ENCODE data around the gene KCNJ6.
"Not testable (repeated sequence)": the region's sequence is repeated elsewhere in the genome, so short reads cannot be mapped to it uniquely, and the experiment has no call there.

KCNJ6 gene

DNA sequence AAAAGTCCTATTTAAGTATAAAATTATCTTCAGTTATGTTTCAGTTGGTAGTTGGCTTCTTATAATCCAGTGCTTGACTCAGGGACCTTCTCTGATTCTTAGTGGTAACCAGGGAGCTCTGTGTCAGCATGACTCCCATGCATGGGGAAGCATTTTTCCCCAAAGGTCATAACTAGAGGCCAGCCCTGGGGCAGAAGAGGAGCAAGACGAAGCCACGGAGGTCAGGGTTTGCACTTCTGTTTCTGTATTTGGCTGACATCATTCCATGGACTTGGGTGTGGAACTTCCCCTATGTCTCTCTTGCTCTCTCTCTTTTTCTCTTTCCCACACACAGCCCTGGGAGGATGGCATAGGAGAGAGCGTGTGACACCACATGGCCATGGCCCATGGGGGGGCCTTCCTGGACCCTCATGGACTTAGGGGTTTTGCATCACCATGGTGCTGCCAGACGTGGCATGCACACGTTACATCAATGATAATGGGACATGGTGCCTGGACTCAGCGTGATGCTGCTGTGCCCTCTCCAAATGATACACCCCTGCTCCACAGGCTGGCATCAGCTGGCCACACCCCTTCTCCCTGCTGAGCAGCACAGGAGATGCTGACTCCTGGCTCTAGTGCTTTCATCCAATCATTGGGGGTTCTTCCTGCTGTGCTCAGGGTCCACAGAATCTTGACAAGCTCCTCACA, 260.5 kb downstream of the KCNJ6 start:
- TF ChIP-seq ZC3H10 (CRISPR knock-in tag; IDR thresholded peaks at IDR 0.05), result no peak
- no peak for TF ChIP-seq GLIS3 (CRISPR knock-in tag; IDR thresholded peaks at IDR 0.05)
- TF ChIP-seq CREB5 (CRISPR knock-in tag; IDR thresholded peaks at IDR 0.05; ENCODE audit: low read depth), result no peak
- TF ChIP-seq, protein P1, sequence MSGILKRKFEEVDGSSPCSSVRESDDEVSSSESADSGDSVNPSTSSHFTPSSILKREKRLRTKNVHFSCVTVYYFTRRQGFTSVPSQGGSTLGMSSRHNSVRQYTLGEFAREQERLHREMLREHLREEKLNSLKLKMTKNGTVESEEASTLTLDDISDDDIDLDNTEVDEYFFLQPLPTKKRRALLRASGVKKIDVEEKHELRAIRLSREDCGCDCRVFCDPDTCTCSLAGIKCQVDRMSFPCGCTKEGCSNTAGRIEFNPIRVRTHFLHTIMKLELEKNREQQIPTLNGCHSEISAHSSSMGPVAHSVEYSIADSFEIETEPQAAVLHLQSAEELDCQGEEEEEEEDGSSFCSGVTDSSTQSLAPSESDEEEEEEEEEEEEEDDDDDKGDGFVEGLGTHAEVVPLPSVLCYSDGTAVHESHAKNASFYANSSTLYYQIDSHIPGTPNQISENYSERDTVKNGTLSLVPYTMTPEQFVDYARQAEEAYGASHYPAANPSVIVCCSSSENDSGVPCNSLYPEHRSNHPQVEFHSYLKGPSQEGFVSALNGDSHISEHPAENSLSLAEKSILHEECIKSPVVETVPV (CRISPR knock-in tag; IDR thresholded peaks at IDR 0.05), result no peak
- TF ChIP-seq SNAI2 (CRISPR knock-in tag; IDR thresholded peaks at IDR 0.05), result no peak
- TF ChIP-seq ZFP3 (CRISPR knock-in tag; IDR thresholded peaks at IDR 0.05), result no peak
- TF ChIP-seq OSR1 (CRISPR knock-in tag; IDR thresholded peaks at IDR 0.05), result no peak
- TF ChIP-seq ESRRG (CRISPR knock-in tag; IDR thresholded peaks at IDR 0.05), result no peak
- ATAC-seq, result no peak

DNA sequence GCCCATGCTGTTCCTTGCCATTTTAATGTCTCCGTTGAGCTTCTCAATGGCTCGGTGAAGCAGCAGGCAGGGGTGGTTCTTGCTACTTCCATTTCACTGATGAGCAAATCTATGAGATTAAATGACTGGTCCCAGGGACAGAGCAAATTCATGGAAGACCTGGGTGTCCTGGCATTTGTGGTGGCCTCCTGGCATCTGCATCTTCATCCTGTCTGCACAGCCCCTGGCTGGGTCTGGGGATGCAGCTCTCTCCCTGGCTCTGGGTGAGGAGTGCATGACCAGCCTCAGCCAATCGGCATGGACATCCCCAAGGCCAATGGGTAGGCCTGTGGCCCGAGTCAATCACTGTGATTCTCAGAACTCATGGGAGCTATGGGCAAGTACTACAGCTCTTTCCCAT, 261.7 kb downstream of the KCNJ6 start:
- TF ChIP-seq GLIS3 (CRISPR knock-in tag; IDR thresholded peaks at IDR 0.05) (no peak), TSHZ2 (CRISPR knock-in tag; IDR thresholded peaks at IDR 0.05) (no peak)
- no peak for ATAC-seq

GRCh38 chr21:37653201-37653600, 263.1 kb downstream of the KCNJ6 start:
- TF ChIP-seq, protein P2, sequence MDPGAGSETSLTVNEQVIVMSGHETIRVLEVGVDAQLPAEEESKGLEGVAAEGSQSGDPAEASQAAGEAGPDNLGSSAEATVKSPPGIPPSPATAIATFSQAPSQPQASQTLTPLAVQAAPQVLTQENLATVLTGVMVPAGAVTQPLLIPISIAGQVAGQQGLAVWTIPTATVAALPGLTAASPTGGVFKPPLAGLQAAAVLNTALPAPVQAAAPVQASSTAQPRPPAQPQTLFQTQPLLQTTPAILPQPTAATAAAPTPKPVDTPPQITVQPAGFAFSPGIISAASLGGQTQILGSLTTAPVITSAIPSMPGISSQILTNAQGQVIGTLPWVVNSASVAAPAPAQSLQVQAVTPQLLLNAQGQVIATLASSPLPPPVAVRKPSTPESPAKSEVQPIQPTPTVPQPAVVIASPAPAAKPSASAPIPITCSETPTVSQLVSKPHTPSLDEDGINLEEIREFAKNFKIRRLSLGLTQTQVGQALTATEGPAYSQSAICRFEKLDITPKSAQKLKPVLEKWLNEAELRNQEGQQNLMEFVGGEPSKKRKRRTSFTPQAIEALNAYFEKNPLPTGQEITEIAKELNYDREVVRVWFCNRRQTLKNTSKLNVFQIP (CRISPR knock-in tag; IDR thresholded peaks at IDR 0.05; ENCODE audit: borderline replicate concordance, low read depth), result no peak
- no peak for TF ChIP-seq ZNF565 (CRISPR knock-in tag; conservative IDR thresholded peaks at IDR 0.05; ENCODE audit: low read depth)
- no peak for TF ChIP-seq ZC3H10 (CRISPR knock-in tag; IDR thresholded peaks at IDR 0.05)
- ATAC-seq, result no peak

GRCh38 chr21:37647781-37648180, 268.5 kb downstream of the KCNJ6 start:
- ATAC-seq, result no peak
- TF ChIP-seq, protein P3, sequence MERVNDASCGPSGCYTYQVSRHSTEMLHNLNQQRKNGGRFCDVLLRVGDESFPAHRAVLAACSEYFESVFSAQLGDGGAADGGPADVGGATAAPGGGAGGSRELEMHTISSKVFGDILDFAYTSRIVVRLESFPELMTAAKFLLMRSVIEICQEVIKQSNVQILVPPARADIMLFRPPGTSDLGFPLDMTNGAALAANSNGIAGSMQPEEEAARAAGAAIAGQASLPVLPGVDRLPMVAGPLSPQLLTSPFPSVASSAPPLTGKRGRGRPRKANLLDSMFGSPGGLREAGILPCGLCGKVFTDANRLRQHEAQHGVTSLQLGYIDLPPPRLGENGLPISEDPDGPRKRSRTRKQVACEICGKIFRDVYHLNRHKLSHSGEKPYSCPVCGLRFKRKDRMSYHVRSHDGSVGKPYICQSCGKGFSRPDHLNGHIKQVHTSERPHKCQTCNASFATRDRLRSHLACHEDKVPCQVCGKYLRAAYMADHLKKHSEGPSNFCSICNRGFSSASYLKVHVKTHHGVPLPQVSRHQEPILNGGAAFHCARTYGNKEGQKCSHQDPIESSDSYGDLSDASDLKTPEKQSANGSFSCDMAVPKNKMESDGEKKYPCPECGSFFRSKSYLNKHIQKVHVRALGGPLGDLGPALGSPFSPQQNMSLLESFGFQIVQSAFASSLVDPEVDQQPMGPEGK (CRISPR knock-in tag; IDR thresholded peaks at IDR 0.05; ENCODE audit: borderline replicate concordance), result no peak
- TF ChIP-seq GLIS3 (CRISPR knock-in tag; IDR thresholded peaks at IDR 0.05), result no peak
- TF ChIP-seq ZC3H10 (CRISPR knock-in tag; IDR thresholded peaks at IDR 0.05), result no peak
- TF ChIP-seq TSHZ2 (CRISPR knock-in tag; IDR thresholded peaks at IDR 0.05), result no peak
- TF ChIP-seq PPARA (CRISPR knock-in tag; IDR thresholded peaks at IDR 0.05; ENCODE audit: borderline replicate concordance), result no peak
- TF ChIP-seq TCF4 (CRISPR knock-in tag; IDR thresholded peaks at IDR 0.05; ENCODE audit: borderline replicate concordance), result no peak
- TF ChIP-seq ISL1 (CRISPR knock-in tag; IDR thresholded peaks at IDR 0.05), result no peak
- no peak for TF ChIP-seq SNAI2 (CRISPR knock-in tag; IDR thresholded peaks at IDR 0.05)
- TF ChIP-seq ZNF70 (CRISPR knock-in tag; IDR thresholded peaks at IDR 0.05), result no peak
- TF ChIP-seq ZNF565 (CRISPR knock-in tag; conservative IDR thresholded peaks at IDR 0.05; ENCODE audit: low read depth), result no peak
- no peak for TF ChIP-seq BACH2 (CRISPR knock-in tag; IDR thresholded peaks at IDR 0.05; ENCODE audit: borderline replicate concordance)
- TF ChIP-seq ZFP3 (CRISPR knock-in tag; IDR thresholded peaks at IDR 0.05), result no peak
- TF ChIP-seq CREB5 (CRISPR knock-in tag; IDR thresholded peaks at IDR 0.05; ENCODE audit: low read depth), result no peak
- no peak for TF ChIP-seq CSDC2 (CRISPR knock-in tag; IDR thresholded peaks at IDR 0.05)
- no peak for TF ChIP-seq ARNTL (CRISPR knock-in tag; IDR thresholded peaks at IDR 0.05; ENCODE audit: borderline replicate concordance, low read depth)
- no peak for TF ChIP-seq ZNF8 (CRISPR knock-in tag; IDR thresholded peaks at IDR 0.05)

GRCh38 chr21:37646761-37647160, 269.5 kb downstream of the KCNJ6 start:
- ATAC-seq, result not testable (repeated sequence)

Measured in SK-N-SH treated with all-trans-retinoic acid at 6 μM for 48 hours (cell line).